ENCODE measurements around the gene ARHGAP29.

ARHGAP29 gene, protein sequence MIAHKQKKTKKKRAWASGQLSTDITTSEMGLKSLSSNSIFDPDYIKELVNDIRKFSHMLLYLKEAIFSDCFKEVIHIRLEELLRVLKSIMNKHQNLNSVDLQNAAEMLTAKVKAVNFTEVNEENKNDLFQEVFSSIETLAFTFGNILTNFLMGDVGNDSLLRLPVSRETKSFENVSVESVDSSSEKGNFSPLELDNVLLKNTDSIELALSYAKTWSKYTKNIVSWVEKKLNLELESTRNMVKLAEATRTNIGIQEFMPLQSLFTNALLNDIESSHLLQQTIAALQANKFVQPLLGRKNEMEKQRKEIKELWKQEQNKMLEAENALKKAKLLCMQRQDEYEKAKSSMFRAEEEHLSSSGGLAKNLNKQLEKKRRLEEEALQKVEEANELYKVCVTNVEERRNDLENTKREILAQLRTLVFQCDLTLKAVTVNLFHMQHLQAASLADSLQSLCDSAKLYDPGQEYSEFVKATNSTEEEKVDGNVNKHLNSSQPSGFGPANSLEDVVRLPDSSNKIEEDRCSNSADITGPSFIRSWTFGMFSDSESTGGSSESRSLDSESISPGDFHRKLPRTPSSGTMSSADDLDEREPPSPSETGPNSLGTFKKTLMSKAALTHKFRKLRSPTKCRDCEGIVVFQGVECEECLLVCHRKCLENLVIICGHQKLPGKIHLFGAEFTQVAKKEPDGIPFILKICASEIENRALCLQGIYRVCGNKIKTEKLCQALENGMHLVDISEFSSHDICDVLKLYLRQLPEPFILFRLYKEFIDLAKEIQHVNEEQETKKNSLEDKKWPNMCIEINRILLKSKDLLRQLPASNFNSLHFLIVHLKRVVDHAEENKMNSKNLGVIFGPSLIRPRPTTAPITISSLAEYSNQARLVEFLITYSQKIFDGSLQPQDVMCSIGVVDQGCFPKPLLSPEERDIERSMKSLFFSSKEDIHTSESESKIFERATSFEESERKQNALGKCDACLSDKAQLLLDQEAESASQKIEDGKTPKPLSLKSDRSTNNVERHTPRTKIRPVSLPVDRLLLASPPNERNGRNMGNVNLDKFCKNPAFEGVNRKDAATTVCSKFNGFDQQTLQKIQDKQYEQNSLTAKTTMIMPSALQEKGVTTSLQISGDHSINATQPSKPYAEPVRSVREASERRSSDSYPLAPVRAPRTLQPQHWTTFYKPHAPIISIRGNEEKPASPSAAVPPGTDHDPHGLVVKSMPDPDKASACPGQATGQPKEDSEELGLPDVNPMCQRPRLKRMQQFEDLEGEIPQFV

DNA sequence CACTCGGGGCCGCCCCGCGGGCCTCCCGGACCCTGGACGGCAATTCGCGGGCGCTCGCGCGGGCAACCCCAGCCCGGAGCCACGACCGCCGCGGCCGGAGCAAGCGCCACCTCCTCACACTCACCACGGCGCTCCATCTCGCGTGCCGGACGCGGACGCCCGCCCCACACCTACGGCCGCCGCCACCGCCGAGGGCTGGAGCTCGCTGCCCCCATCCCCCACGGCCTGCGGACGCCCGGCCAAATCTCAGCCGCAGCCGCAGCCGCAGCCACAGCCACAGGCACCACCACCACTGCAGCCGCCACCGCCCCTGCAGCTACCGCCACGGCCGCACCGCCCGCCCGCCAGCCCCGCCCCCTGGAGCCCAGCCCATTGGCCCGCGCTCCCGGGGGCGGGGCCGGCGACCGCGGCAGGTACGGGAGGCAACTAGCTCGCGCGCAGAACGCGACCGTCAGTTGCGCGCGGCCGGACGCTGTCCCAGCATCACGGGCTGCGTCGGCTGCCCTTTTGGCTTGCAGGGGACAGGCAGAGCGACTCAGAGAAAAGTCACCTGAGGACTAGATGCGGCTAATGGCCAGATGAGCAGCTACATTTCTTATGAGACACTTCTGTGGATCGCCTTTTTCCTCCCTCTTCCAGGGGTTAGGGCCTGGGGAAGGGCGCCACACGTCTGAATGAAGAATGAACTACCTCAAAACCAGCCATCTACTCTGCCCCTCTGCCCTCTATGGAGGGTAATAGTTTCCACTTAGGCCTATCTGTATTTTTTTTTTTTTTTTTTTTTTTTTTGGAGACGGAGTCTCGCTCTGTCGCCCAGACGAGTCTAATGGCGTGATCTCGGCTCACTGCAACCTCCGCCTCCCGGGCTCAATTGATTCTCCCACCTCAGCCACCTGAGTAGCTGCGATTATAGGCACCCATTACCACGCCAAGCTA is at the start of gene ARHGAP29:
ARHGAP29 (minus strand) TSS at position 294 of the 936 bp plus-strand sequence. CDS start 5,973 bp downstream, outside the sequence.
- DNase-seq: peak; percentile 84

DNA sequence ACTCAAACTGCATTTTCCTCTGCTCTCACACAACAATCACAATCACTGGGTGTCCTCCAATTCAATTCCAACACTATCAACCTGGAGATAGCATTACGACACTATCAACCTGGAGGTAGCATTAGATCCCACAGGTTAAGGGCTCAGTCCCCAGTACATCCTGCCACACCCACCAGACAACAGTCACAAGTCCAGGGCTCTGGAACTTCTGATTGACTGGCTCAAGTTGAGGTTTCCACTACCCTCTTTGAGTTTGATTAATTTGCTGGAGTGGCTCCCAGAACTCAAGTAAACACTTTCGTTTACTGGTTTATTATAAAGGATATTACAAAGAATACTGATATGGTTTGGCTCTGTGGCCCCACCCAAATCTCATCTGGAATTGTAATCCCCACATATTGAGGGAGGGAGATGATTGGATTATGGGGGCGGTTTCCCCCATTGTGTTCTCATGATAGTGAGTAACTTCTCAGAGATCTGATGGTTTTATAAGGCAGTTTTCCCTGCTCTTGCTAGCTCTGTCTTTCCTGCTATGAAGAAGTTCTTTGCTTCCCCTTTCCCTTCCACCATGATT is 49.6 kb upstream of the ARHGAP29 start:
- DNase-seq: no peak

DNA sequence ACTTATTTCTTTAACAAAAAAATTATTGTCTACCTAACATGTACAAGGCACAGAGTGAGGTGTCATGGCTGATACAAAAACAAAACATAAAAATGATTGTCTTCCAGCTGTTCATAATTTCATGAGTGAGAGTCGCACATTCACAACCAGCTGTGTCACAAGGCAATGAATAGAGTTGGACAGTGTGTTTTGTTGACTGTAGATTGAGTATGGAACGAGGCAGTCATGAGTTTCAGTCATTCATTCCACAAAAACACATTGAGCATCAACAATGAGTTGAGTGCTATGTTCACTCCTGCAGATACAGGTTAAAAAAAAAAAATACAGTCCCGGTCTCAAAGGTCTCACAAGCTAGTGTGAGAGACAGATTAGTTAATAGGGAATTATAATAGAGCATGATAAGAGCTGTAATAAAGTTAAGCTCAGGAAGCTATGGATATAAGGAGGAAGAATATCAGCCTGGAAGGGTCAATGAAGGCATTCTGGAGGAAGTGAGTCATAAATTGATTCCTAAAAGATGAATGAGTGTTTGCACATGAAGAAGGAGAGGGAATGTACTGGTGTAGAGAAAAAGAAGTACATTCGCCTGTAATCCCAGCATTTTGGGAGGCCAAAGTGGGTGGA is 47.8 kb upstream of the ARHGAP29 start:
- DNase-seq: no peak

DNA sequence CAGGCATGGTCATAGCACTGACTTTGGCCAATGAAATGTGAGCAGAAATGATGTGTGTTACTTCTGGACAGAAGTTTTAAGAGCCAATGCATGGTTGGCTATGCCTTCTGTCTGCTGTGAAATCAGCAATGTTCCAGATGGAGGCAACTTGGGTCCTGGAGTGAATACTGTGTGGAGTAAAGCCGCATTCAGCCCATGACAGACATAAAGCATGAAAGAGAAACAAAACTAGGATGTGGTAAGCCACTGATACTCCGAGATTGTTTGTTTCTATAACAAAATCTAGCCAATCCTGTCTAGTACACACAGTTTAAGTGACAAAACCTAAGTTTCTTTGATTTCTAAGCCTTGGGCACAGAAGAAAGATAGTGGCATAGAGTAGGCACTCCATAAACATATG is 47.1 kb upstream of the ARHGAP29 start:
- DNase-seq: no peak

DNA sequence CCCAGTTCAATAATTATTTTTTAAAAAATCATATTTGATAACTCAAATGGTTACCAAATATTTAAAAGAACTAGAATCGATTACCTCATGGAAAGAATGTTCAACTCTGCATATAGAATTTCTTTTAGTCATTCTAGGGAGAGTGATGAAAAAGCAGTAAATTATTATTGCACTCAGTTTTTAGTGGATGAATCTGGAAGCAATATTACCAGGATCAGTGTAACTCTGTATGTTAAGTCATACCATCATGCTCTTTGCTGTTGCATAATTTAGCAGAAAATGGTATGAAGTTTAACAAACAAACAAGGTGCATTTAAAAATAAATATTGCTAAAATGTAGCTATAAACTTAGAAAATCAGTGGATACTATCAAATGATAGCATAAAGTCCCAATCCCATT is 46.1 kb upstream of the ARHGAP29 start:
- no peak for DNase-seq

DNA sequence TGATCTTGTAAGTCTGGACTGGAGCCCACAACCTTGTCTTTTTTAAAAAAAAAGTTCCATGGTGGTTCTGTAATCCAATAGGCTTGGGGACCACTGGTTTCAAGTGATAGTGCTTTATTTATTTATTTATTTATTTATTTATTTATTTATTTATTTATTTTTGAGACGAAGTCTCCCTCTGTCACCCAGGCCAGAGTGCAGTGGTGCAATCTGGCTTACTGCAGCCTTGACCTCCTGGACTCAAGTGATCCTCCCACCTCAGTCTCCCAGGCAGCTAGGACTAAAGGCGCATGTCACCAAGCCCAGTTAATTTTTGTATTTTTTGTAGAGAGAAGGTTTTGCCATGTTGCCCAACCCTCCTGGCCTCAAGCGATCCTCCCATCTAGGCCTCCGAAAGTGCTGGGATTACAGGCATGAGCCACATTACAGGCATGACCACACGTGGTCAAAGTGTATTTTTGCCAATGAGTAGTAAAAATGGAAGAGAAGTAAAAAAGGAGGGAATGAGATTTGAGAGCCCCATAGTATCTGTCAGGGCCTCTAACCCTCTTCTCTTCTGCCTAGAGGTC is 44.8 kb upstream of the ARHGAP29 start:
- no peak for DNase-seq

DNA sequence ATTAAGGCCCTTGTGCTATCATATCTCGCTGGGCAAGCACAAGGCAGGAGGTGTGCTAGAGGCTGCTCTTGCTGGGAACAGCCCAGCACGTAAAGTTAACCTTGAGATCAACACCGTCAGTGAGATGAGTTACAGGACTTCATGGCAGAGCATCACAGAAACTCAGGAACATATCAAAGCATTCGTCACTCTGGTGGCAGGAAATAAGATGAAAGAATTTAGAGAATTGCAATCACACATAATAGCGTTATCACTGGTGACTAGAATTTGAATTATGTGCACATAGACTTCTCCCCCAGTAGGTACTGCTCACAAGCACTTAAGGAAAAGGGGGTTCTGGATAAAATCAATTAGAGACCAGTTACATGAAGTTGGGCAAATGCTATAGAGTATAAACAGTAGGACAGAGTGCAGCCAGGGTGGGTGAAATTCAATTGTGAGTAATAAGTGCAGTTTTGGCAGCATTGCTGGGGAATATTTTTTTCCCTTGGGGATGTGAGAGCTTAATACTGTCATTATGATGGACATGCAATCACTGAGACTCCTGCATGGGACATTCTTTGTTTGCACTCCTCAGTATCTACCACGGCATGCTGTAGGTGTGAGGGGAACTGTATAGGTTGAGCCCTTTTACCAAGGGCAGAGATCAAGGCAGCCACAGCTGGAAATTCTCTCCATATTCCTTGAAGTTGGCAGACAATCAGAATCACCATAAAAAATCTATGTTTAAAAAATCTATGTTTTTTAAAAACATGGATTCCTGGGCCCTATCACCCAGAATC is 44.2 kb upstream of the ARHGAP29 start:
- DNase-seq: no peak

DNA sequence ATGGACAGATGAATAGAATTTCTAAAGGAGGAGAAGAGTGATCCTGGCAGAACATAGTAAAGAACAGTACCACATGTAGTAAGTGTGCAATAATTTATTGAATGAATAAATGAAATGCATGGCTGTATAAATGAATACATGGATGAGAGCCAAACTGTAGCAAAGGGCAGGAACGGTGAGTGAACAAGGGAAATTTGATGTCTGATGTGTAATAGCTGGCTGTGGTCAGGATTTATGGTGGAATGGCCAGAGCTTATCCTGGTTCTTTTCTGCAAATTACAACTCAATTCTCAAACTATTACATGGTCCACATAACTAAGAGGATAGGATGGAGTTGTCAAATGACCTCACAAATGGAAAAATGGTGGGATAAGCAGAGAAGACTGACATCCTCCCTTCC is 43.2 kb upstream of the ARHGAP29 start:
- DNase-seq: no peak

DNA sequence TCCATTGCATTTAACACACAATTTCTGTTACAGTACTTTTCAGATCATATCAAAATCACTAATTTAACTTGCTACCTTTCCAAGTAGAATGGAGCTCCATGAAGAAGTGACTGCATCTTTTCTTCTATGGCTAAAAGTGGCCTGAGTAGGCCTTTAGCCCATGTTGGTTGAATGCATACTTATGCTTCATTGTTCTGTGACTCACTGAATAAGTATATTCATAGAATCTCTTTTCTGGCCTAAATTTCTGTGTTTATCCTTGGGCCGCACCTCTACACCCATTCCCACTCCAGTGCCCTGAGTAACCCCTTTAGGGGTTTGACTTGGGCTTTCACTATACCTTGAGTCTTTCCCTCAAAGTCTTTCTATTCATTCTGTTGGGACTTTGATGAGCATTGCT is 42.1 kb upstream of the ARHGAP29 start:
- no peak for DNase-seq

DNA sequence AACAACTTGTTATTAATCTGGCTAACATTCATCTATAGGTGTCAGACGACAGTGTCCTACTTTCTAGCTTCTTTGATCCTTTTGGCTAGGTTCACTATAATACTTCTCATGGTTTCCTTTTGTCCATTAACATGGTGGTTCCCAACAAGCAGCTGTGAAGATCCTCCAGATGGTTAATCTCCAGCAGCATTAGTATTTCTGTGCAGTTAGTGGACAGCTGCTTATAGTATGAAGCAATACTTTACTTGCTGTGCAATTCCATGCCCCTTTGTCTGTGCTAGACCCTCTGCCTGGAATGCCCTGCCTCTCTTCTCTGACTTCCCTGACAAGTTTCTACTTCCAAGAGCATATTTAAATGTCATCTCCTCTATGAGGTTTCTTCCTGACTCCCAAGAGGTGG is 41.7 kb upstream of the ARHGAP29 start:
- DNase-seq: no peak

DNA sequence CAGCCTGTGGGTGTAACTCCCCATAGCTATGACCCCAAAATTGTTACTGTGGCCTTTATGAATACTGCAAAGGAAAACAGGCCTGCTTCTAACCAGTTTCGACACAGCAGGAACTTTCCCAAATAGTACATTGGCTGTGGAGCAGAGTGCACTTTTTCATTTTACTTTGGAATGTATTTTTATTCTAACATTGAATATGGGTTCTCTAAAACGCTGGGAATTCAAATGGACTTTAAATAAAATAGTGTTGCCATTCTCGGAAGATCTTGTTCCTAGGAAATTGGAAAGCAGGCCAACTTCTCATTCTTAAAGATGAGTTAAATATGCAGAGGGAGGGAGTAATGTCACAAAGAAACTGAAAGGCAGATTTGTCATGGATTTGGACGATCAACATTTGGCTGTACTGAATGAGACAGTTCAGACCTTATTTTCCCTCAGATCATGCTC is 39.6 kb upstream of the ARHGAP29 start:
- no peak for DNase-seq

DNA sequence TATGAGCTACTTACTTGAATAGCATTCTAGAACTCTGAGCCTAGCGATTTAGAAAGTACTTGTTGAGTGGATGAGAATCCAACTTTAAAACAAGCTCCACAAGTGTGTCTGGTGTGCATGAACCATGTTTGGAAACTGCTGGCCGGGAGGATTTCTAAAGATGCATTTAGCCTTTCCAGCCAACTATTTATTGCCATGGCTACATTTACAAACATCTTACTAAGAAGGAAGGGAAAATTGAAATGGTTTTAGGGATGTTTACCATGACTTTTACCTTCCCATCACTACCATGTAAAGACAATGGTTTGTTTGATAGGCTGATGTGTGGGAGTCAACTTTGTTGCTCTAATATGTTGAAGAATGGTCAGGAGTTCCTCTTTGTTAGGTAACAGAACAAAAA is 37.7 kb upstream of the ARHGAP29 start:
- no peak for DNase-seq

DNA sequence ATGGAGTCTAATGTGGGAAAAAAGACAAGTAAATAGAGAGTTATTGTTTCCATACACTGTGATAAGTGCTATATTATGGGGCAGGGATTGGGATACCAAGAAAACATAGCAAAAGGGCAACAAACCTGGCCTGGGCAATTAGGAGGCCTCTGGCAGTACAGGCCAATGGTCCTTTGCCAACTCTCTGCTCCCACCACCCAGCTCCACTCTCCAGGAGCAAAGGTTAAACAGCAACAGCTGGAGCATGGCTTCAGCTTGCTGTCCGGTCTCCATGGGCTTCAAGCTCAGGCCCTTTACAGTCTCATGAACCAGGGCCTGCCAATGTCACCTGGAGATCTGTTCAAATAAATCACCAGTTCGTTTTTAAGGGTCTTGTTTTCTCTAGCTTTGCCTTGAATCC is 37.2 kb upstream of the ARHGAP29 start:
- no peak for DNase-seq

DNA sequence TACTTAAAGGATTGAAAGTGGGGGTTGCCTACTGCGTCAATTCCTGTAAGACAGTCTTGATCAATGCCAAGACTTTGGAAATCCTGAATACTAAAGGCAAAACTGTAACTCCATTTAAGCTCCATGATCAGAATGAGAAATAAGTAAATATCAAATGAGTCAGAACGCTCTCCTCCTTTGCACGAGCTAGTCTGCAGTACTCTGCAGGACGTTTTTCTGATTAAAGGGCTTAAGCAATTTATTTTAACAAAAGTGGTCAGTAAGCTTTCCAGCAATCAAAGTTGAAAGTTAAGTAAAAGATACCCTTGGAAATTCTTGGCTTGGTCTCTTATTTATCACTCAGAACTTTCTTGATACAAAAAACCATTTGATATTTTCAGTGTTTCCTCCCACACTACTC is 35.7 kb upstream of the ARHGAP29 start:
- no peak for DNase-seq

DNA sequence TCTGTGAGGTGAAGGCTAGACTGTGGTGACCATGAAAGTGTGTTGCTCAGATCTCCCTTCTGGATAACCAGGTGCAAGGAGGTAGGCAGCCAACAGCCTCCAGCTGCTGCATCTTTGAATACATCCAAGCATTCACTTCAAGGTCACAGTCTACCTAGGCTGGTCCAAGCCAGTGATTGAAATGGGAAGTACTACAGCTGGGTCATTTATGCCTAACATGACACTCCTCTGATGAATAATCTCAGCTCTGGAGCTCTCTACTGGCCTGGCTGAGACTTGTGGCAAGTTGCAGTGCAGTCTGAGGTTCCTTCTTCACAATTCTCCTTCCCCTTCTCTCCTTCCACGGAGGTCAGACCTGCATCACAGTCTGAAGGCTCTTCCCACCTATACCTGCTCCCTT is 35.0 kb upstream of the ARHGAP29 start:
- no peak for DNase-seq

DNA sequence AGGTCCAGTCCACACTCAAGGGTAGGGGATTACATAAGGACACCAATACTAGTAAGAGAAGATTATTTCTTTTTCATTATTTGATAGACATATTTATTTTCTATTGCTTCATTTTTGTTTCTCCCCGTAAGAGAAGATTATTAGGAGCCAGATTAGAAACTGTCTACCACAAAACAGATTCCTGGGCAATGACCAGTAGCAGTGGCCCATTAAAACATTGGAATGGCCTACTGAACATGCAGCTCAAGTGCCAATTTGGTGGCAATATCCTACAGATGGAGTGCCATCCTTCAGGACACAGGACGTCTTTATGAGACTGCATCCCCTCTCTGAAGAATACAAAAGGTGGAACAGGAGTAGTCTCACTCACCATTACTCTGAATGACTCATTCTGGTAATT is 34.0 kb upstream of the ARHGAP29 start:
- no peak for DNase-seq

DNA sequence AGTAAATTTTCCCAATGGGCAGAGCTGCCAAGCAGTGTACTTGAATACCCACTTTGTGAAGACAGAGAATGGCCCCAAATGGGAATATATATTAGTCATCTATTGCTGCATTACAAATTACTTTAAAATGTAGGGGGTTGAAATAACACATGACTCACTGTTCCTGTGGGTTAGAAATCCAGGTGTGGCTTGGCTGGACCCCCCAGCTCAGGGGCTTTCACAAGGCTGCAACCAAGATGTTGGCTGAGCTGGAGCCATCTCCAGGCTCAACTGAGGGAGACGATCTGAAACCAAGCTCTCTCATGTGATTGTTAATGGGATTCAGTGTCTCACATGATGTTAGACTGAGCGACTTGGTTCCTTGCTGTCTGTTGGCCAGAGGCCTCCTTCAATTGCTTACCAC is 33.4 kb upstream of the ARHGAP29 start:
- no peak for DNase-seq

DNA sequence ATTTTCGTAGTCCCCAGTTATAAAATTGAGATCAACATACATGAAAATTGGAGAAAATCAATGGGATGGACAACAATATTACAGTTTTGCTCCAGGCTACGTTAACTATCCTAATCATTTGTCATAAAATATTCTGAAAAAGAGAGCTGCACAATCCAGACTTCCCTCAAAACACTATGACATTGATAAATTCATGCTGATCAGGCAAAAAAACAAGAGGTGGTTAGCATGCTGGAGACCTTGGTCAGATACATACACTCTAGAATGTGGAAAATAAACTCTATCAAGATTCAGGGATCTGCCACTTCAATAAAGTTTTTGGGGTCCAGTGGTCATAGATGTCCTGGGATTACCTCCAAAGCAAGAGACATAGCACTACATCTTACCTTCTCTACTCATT is 32.5 kb upstream of the ARHGAP29 start:
- no peak for DNase-seq

DNA sequence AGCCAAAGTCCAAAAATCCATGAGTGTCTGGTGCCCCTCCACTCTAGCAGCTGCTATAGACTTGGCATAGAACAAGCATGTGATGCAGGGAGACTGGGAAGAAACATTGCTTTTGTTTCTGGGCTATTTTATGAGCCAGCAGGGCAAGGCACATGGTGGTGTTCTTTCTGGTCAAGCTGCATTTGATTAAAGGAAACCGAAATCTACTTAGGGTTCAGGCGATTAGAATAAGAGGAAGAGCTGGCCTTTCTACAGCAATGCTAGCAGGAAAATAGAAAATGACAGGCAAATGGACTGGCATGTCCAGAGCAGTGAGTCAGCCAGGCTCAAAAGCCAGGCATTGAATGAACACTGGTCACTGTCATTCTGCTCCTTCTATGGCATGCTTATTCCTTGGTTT is 28.5 kb upstream of the ARHGAP29 start:
- DNase-seq: no peak

DNA sequence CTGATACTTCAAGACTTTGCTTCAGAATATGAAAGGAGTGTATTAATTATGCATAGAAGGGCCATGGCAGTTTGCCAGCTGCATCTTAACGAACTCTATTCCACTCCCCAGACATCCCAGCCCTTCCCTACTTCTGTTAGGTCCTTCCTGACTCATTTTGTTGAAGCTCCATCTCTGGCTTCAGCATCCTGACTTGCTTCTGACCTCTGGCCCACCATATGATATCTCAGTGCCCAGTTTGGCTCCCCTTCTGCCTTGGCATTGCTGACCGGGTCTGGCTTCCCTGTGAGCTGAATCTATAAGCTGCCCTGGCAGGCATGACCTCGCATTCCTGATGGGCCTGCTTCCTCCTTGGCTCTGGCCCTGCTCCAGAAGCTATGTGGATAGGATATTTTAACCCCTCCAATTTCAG is 27.6 kb upstream of the ARHGAP29 start:
- DNase-seq: no peak

Measured in left hindlimb (tissue), 1 donor.